ENCODE measurements around the gene COL9A3.

The COL9A3 gene

DNA sequence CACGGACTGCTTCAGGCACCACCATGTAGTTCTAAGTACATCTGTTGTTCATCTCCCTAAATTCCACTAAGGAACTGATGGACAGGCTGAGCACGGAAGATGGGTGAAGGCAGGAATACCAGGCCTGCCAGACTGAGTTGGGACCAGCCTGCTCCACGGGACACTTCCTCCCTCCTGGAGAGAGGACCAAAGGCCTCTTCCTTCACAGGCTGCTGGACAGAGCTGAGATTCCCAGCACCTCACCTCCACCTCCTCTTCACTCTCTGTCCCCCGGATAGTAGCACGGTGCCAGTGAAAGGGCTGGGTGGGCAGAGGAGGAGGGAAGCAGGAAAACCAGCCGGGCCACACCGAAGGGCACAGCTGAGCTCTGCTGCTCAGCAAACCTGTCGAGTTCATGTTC lies 67.7 kb downstream of the COL9A3 start:
- DNase-seq: no peak

DNA sequence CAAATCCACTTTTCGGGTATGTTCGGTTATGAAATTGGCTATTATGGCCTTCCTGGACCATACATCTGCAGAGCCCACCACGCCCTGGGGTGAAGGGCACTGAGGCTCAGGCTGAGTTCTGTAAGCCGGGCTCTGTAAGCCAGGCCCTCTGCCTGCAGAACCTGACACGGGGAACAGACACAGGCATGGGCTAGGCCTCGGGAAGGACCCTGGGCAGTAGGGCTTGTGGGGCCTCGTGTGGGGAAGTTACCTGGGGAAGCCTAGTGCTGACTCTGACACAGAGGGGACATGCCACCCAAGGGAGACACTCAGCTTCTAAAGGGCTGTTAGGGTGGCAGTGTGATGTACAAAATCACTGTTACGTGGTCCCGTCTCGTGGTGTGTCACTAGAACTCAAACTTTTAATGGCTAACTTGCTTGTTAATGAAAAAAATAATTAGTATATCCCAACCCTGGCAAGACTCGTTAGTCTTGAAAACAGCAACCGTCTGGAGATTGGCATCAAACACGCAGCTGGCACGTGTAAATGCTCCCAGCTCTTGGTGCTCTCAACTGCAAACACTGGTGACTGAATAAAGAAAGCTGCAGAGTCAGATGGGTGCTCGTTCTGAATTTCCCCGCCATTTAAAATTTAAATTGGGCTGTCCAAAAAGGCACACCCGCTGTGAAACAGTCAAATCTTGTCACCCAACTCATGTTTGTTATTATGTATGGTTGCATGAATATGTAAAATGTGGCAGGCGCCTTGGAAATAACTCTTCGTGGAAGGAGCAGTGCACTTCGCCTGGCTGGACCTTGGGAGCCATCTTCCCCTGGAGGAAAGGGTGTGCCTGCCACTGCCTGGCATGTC lies 68.4 kb downstream of the COL9A3 start:
- DNase-seq: no peak

DNA sequence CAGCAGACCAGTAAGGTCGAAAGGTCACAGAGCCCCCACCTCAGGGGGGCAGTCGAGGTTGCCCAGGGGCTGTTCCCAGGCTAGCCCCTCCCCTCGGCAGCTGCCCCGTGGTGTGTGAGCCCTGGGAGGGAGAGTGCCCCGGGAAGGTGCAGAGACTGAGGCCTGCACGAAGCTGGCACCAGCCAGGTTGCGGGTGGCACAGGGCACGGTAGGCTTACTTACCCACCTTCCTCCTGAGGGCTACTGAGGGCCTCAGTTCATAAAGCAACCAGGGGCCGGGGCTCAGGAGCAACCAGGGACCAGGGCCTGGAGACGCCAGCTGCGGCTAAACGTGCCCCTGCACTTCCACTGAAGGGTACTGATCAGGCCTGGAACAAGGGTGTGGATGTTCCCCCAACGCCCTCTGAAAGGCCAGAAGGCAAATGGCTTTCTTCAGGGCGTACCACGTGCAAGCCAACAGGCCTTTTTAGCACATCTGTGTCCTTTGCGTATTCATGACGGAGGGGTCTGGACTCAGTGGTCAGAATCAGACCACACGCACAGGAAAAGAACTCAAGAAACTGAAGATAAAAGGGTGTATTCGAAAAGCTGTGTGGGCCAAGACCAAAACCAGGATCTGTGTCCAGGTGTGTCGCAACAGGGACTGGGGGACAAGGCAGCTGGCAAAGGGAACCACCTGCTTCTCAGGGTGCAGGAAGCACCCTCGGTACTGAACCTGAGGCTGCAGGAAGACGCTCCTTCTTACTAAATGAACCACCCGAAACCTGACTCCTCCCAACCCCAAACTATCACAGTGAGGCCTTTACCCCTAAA lies 69.3 kb downstream of the COL9A3 start:
- DNase-seq: no peak

DNA sequence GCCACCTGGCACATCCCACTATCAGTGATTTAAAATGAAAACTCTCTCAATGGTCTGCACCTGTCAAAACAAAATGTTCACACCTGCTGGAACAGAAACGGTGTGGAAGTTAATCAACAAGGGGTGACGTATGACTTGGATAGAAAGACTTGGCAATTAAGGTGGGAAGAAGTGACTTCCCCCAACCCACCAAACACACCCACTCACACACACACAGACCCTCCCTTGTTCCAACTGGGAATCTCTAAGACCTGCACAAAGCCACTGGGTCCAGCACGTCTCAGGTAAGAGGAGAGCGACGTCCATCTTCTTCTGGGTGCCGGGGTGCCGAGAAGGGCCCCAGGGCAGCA lies 69.8 kb downstream of the COL9A3 start:
- DNase-seq: no peak

DNA sequence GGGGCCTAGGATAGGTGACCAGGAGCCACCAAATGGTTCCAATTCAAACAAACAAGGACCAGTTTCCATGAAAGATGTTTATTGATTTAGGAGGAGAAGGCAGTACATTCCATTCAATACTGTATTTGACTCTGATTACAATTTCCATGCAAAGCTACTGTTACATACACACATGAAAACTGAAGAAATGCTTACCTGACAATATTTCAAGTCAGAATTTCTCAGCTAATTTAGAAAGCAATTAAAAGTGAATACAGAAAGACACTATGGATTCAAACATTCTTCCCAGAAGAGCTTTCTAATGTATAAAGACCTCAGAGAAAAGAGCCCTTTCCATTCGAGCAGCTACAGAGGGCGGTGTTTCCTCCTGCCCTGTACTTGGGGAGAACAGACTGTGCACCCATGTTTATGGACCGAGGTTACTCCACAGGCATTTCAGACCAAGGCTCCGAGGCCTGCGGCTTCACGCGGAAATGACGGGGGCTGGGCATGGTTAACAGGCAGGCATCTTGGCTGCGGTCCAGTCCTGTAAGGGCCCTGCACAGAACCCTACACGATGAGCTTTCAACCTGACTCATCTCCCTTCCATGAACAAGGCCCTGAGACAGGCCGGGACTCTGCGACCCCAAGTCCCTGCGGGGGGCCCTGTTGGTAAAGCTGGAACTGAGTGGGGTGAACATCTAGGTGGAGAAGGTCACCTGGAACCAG lies 70.5 kb downstream of the COL9A3 start:
- DNase-seq: no peak

DNA sequence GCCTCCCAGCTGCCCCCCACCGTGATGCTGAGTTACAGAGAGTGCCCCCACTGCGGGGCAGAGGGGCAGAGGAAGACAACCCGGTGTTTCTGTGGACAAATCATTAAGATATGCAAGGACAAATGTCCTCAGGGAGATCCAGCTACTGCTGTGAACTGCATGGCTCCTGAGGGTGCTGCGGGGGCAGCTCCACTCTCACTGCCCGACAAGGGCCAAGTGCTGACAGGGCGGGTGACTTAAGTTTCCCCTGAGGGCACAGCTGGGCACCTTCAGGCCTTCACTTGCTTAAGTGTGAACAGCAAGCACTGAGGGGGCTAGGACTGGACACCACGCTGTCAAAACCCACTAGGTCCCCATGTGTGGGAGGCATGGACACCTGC lies 71.0 kb downstream of the COL9A3 start:
- no peak for DNase-seq

DNA sequence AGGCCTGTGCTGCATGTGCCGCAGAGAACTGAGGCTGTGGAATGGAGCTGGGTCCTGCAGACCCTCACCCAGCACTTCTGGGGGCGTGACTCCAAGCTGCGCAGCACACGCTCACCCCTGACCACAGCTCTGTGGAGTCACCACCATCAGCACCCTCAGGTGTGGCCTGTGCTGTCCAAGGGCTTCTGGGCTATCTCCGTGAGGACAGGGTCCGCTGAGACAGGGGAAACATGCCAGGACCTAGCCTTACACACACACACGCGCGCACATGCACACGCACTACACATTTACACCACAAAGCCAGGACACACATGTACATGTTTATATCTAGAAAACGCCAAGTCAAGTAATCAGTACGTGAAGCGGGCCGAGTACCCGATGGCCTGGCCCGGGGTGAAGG lies 71.6 kb downstream of the COL9A3 start:
- DNase-seq: no peak

DNA sequence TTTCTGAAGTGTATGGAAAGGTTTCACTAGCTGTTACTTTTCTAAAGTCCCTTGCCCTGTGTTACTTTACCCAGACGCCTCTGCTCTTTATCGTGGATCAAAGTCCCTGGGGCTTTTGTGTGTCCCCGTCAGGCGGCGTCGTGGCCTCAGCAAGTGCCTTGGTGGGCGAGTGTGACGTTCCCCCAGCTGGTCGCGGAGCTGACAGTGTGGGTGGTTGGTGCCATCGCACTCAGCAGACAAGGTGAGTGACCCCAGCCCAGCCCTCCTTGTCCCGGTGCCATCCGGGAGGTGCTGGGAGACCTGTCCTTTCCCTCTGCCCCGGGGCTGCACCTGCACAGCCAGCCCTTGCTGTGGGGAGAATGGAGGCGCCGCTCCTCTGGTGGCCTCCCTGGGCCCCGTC lies 72.1 kb downstream of the COL9A3 start:
- no peak for DNase-seq

DNA sequence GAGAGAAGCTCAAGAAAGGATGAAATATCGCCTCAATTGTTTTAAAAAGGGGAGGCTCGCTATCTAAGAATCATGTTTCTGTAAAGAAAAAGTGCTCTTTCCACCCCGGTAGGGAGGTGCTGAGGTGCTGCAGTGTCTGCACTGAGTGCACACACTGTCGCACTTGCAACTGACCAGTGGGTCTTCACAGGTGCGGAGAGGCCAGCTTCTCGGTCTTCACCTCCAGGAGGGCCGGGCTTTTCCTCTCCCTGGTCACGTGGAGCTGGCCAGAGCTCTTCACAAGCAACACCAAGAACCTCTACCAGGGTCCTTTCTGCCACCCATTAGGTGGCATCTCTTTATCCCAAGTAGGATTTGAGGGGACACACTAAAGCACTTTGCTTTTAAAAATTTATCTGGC lies 72.6 kb downstream of the COL9A3 start:
- DNase-seq: no peak

DNA sequence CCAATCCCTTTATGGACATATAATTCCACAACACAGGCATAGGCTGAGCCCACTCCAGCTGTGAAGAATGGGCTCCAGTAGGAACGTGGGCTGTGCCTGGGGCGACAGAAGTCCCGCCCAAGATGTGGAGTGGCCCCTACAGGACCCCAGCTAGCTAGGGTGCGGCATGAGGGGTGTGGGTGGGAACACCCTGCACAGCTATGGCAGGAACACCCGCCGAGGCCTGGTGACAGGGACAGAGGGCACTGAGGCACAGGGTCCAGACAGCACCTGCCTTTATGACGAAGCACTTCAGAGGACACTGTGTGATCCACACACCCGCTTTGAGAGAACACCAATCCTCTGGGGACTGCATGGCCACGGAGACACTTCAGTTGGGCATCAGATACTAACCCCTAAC lies 73.0 kb downstream of the COL9A3 start:
- DNase-seq: no peak

DNA sequence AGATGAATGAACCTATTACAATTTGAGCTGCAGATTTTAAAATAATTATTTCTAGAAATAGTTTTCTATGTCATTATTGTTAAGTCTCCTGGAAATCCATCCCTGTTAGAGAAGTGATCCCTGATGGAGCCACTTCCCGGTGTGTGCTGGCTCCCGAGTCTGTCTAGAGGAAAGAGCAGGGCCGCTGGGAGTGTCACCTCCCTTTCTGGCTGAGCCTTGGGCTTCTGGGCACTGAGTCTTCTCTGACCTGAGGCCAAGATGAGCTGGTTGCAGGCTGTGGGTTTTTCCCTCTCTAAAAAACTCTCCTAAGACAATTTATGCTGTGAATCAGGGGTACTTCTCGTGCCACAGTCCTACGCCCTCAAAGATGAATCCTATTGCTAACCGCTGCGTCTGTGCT lies 73.6 kb downstream of the COL9A3 start:
- no peak for DNase-seq
